Measurements from ENCODE around the gene CEACAM6. TPM values are rescaled to one million over a fixed set of nuclear protein-coding genes. Genes with fewer than 3 reads are reported as not detected.

Gene CEACAM6
- total RNA-seq, 1 donor from 2014 or later = 0.20 TPM

DNA sequence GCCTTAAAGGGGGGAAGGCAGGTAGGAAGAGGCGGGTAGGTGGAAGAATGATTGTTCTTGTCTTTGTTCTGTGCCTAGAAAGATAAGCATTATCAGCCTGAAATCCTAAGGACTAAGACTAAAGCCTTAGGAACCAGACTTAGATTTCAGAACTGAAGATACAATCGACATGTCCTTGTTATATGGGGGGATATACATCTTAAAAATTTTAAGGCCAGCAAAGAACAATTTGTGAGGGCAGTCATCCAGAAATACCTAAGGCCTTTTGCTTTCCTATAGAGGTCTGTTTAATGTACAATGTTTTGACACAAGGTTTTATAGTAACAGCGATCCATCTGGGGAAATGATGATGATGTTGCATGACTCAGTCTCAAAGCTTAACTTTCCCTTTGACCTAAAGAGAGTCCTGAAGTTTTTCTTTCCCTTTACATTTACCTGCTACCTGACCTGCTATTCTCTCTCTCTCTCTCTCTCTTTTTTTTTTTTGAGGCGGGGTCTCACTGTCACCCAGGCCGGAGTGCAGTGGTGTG is 20.2 kb upstream of the CEACAM6 start:
- no peak for DNase-seq
- Mint-ChIP-seq H3K27me3 (ENCODE audit: unreplicated experiment) (peaks cover 1% of the 10 kb centered on the region), H3K27ac (ENCODE audit: unreplicated experiment) (no peak overlapping the region), H3K4me1 (ENCODE audit: low read depth, unreplicated experiment) (no peaks in the 10 kb centered on the region), H3K4me3 (ENCODE audit: unreplicated experiment) (no peak overlapping the region), H3K36me3 (ENCODE audit: unreplicated experiment) (no peaks in the 10 kb centered on the region), H3K9me3 (ENCODE audit: unreplicated experiment) (no peaks in the 10 kb centered on the region)
- TF ChIP-seq, protein P1, sequence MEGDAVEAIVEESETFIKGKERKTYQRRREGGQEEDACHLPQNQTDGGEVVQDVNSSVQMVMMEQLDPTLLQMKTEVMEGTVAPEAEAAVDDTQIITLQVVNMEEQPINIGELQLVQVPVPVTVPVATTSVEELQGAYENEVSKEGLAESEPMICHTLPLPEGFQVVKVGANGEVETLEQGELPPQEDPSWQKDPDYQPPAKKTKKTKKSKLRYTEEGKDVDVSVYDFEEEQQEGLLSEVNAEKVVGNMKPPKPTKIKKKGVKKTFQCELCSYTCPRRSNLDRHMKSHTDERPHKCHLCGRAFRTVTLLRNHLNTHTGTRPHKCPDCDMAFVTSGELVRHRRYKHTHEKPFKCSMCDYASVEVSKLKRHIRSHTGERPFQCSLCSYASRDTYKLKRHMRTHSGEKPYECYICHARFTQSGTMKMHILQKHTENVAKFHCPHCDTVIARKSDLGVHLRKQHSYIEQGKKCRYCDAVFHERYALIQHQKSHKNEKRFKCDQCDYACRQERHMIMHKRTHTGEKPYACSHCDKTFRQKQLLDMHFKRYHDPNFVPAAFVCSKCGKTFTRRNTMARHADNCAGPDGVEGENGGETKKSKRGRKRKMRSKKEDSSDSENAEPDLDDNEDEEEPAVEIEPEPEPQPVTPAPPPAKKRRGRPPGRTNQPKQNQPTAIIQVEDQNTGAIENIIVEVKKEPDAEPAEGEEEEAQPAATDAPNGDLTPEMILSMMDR (IDR thresholded peaks at IDR 0.05; ENCODE audit: partially characterized antibody, unreplicated experiment) = no peak

DNA sequence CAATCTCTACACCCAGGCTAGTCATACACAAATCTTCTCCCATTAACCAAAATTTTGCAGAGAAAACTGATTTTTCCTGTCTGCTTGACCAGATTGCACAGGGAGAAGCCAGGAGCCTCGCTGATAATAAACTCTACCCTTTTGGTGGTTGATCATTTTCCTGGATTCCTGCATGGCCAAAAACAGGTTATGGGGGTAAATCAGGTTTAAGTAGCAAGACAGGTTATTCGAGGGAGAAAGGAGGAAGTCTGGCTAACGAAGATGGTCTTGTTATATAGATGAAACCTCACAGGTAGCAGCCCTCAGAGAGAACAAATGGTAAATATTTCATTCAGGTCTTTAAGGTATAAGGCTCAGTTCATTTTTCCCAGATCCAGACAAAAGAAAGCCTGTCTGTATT is 16.0 kb upstream of the CEACAM6 start:
- DNase-seq = no peak
- TF ChIP-seq, protein P1 (IDR thresholded peaks at IDR 0.05; ENCODE audit: partially characterized antibody, unreplicated experiment) = no peak
- Mint-ChIP-seq H3K4me1 (ENCODE audit: low read depth, unreplicated experiment) (no peaks in the 10 kb centered on the region), H3K36me3 (ENCODE audit: unreplicated experiment) (no peaks in the 10 kb centered on the region), H3K27me3 (ENCODE audit: unreplicated experiment) (peaks cover 1% of the 10 kb centered on the region), H3K27ac (ENCODE audit: unreplicated experiment) (no peak overlapping the region), H3K9me3 (ENCODE audit: unreplicated experiment) (no peaks in the 10 kb centered on the region), H3K4me3 (ENCODE audit: unreplicated experiment) (no peak overlapping the region)

DNA sequence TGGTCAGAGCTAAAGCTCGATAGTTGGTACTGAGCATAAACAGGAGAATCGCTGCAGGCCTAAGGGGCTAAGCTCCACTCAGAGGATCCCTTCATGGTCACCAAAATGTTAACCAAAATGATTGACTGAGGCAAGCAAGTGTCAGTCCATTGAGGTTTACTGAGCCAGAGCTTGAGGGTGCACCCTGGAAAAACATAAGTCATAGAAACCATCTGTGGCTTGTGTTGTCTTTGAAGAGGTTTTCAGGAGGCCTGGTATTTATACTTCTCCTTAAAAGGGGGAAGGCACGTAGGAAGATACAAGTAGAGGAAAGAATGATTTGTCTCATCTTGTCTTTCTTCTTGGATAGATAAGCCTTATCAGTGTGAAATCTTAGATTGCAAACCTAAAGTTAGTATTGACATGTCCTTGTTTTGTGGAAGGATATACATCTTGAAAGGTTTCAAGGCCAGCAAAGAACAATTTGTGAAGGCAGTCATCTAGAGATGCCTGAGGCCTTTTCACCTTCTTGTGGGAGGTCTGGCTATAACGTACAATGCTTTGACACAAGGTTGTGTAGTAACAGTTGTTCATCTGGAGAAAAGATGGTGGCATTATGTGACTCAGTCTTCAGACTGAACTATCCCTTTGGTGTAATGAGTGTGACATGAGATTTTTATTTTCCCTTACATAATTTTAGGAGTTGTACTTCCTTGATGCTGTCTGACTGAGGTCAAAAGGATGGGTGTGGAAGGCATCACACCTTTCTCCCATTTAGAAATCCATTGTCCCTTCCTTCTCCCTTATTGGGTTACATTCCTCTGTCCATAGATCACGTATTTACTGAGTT is 14.7 kb upstream of the CEACAM6 start:
- Mint-ChIP-seq H3K36me3 (ENCODE audit: unreplicated experiment) (no peaks in the 10 kb centered on the region), H3K27me3 (ENCODE audit: unreplicated experiment) (peaks cover 1% of the 10 kb centered on the region)
- TF ChIP-seq, protein P1 (IDR thresholded peaks at IDR 0.05; ENCODE audit: partially characterized antibody, unreplicated experiment) = no peak

DNA sequence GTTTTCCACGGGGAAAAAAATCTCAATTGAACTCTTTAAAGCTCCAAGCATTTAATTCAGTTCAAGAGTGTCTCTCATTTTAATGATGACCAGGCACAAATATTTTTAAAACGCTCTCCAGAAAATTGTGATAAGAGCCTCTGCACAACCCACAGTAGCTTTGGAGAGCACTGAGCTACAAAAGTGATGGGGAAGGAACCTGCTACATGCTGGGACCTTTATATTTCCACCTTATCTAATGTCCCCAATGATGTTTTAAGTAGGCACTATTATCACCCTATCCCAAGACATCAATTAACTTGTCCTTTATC is 14.1 kb upstream of the CEACAM6 start:
- no peaks in the 10 kb centered on the region for H3K36me3 Mint-ChIP-seq (ENCODE audit: unreplicated experiment)
- H3K4me1 Mint-ChIP-seq (ENCODE audit: low read depth, unreplicated experiment) = no peaks in the 10 kb centered on the region
- no peak for DNase-seq
- TF ChIP-seq, protein P1 (IDR thresholded peaks at IDR 0.05; ENCODE audit: partially characterized antibody, unreplicated experiment) = no peak
- H3K9me3 Mint-ChIP-seq (ENCODE audit: unreplicated experiment) = no peaks in the 10 kb centered on the region
- H3K27me3 Mint-ChIP-seq (ENCODE audit: unreplicated experiment) = peaks cover 1% of the 10 kb centered on the region
- no peak overlapping the region for H3K27ac Mint-ChIP-seq (ENCODE audit: unreplicated experiment)
- H3K4me3 Mint-ChIP-seq (ENCODE audit: unreplicated experiment) = no peak overlapping the region

More for the DNA sequence above, 14.7 kb upstream of the CEACAM6 start:
- no peak overlapping the region for H3K4me3 Mint-ChIP-seq (ENCODE audit: unreplicated experiment)
- no peak for DNase-seq
- no peak overlapping the region for H3K27ac Mint-ChIP-seq (ENCODE audit: unreplicated experiment)
- H3K4me1 Mint-ChIP-seq (ENCODE audit: low read depth, unreplicated experiment) = no peaks in the 10 kb centered on the region
- H3K9me3 Mint-ChIP-seq (ENCODE audit: unreplicated experiment) = no peaks in the 10 kb centered on the region

DNA sequence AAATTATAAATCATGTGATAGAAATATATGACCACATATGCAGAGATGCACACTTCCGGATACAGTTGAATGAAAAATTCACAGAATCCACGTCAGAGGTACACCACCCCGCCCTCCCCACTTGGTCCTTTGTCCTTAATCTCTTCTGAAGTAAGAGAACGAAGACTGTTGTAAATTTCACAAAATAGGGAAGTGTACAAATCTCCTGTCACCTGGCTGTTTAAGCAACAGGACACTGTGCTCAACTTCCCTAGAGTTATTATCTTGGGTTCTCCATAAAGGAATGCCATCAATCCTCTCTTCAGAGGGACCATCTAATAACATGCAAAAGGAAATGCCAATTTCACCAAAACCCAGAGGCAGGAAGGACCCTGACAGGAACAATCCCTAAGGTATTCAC is 10.5 kb upstream of the CEACAM6 start:
- H3K4me1 Mint-ChIP-seq (ENCODE audit: low read depth, unreplicated experiment) = no peaks in the 10 kb centered on the region
- H3K36me3 Mint-ChIP-seq (ENCODE audit: unreplicated experiment) = no peaks in the 10 kb centered on the region
- peaks cover 2% of the 10 kb centered on the region for H3K9me3 Mint-ChIP-seq (ENCODE audit: unreplicated experiment)
- DNase-seq = no peak
- no peak overlapping the region for H3K27ac Mint-ChIP-seq (ENCODE audit: unreplicated experiment)
- TF ChIP-seq, protein P1 (IDR thresholded peaks at IDR 0.05; ENCODE audit: partially characterized antibody, unreplicated experiment) = no peak
- peaks cover 7% of the 10 kb centered on the region for H3K27me3 Mint-ChIP-seq (ENCODE audit: unreplicated experiment)
- H3K4me3 Mint-ChIP-seq (ENCODE audit: unreplicated experiment) = no peak overlapping the region

Data from glutamatergic neuron (in vitro differentiated cells).